DMS114 treated with DMSO at 0.1 percent for 48 hours (cell line): Measurements from ENCODE around the gene LAMB2.

Source experiments
- DNase-seq: peaks from one replicate; lab custom pipeline; 2025; ENCODE audit not compliant: unreplicated experiment; lab: John Stamatoyannopoulos, UW

The LAMB2 gene

DNA sequence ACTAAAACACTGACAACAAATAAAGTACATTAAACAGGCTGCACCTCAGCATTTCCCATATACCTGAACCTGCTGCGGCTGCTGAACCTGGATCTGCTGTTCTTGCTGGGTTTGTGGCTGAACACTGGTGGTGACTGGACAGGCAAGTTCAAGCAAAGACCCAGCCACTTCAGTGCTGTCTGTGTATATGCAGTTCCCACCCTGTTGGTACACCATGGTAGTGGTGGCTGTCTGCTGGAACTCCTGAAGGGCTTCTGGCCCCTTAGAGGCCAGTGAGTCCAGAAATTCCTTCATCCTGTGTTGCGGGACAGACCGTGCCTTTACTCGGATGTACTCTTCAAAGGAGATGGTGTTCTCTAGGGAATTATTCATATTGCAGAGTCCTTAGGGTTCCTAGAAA, 56.2 kb downstream of the LAMB2 start:
- DNase-seq, result no peak

DNA sequence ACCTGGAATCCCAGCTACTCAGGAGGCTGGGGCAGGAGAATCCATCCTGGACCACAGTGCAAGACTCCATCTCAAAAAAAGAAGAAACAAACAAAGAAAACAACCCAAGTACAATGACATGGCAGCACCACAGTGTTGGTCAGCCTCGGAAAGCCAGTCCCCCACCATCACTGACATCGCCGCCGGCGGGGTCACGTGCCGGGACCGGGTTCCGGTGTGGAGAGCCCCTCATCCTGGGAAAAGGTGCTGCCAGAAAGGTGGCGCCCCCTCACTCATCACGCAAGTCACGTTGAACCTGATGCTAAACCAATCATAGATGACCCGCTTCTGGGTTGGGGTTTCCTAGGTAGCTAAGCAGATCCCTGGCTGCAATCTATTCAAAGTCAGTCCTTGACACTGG, 56.7 kb downstream of the LAMB2 start:
- no peak for DNase-seq
